Measurements from ENCODE around the gene DNAH17. TPM values are rescaled to one million over a fixed set of nuclear protein-coding genes. Genes with fewer than 3 reads are reported as not detected.
"Not testable (repeated sequence)": the region's sequence is repeated elsewhere in the genome, so short reads cannot be mapped to it uniquely, and the experiment has no call there.

The DNAH17 gene
- total RNA-seq, 1 donor from 2014 or later = not detected

DNA sequence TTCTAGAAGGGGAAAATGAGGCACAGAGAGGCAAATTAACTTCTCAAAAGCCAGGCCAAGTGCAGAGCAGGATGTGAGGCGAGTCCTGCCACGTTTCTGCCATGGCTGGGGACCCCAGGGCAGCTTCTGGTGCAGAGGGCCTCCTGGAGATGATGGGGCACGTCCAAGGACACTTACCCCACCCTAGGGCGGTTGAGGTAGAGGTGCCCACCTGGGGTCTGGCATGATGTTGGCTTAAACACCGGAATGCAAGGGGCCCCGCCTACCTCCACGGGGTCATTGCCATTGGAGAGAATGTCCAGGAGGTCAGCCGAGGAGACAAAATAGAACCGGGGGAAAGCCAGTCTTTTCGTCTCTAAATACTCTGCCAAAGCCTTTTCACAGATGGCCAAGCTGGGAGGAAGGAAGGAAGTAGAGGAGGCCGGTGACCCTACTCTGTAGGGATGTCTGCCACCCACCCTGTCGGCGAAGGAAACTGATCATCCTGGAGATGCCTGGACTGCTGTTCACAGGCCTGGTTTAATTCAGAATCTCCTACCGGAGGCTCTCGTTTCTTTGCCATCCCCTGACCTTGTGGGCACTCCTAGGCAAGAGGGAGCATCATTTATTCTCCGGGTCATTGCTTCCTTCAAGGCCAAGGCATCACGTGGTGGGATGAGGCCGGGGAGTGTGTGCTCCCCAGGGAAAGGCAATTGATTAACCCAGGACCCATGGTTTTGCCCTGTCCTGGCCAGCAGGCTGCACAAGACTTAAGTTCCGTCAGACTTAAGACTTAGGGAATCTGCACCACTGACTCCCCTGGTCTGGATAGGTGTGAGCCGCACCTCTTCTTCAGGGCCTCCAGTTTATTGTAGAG, 70.5 kb downstream of the DNAH17 start:
- no peak for DNase-seq
- intact Hi-C loops (cut with micrococcal nuclease) = no loop called here

DNA sequence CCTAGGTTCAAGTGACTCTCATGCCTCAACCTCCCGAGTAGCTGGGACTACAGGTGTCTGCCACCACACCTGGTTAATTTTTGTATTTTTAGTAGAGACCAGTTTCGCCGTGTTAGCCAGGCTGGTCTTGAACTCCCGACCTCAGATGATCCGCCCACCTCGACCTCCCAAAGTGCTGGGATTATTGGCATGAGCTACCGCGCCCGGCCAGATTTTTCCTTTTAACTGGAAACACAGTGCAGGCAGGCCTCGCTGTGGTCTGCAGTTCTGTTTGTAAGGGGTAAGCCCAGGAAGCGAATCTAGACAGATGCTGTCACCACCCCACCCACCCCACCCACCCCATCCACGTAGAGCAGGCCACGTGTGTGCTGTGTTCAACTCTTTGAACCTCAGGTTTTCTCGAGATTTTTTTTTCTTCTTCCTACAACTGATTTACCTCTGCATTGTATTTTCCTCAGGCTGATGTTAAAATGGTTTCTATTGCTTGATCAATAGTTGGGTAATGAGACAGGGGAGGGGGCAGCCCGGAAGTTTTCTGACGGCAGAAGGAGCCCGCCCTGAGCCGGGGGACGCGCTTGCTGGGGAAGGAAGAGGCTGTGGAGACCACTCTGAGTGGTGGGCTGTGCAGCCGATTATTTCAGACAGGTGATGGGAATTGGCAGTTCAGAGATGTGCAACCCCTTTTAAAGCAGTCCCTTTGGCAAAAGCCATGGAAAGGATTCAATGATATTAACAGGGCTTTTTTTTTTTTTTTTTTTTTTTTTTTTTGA, 72.9 kb downstream of the DNAH17 start:
- DNase-seq (no peak), ATAC-seq (no peak)
- intact Hi-C loops (cut with micrococcal nuclease) = no loop called here

More for the DNA sequence above, 70.5 kb downstream of the DNAH17 start:
- peak; percentile 22 for ATAC-seq

DNA sequence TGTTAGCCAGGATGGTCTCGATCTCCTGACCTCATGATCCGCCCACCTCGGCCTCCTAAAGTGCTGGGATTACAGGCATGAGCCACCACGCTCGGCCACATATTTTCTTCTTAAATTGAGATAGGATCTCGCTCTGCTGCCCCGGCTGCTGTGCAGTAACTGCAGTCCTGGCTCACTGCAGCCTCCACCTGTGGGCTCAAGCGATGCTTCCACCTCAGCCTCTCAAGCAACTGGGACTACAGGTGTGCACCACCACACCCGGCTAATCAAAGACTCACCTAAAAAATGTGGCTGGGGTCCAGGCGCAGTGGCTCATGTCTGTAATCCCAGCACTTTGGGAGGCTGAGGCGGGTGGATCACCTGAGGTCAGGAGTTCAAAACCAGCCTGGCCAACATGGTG, 73.8 kb downstream of the DNAH17 start:
- ATAC-seq; intact Hi-C loops (cut with micrococcal nuclease); DNase-seq: not testable (repeated sequence)

DNA sequence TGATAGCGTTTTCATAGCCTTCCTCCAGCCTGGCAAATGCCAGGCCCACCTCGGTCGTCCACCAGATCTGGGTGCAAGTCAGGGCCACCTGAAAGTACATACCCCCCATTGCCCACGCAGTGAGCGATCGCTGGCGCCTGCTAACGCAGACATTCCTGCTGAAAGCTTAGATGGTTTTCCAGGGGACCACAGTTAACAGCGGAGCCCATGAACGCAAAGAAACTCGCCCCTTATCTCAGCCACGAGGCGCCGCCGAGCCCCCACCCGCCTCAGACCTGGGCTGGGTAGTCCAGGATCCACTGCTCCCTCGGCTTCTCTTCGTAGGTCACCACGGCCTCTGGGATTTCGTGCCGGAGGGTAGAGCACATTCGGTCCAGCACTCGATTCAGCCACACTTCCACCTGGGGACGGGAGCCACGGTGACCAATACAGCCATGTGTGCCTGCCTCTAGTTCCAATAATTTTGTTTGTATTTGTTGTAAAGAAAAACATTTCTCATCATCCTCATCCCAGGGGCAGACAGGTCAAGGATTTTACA, 74.5 kb downstream of the DNAH17 start:
- intact Hi-C loops (cut with micrococcal nuclease) = no loop called here
- no peak for DNase-seq
- no peak for ATAC-seq

DNA sequence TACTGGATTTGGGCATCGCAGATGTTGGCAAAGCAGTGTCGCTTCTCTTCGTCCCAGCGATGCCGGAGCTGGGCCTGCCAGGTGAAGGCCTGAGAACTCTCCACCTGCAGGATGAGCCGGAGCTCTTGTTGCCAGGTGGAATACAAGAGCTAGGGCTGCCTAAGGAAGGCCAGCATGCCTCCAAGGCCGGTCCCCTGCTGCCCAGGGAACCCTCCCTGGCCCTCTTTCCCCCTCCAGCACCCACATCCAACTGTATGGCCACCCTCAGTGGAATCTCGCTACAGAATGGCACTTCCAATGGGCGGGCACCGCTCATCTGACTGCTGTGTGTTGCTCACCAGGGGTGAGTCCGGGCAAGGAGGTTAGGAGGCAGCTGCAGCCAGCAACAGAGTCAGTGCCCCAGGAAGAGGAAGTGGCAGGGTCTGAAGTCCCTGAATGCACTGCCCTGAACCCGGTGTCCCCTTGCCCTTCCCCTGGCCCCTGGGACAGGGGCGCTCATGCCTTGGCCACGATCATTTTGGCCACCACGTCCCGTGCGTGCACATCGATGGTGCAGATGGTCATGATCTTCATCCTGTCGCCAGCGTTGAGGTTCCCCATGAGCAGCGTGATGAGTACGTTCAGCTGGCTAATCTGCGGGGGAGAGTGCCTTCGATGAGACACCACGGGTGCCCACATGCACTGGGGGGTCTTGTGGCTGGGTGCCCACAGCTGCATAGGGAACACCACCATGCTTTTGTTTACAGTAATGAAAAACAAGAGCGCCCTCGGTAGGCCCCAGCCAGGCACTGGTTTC, 75.8 kb downstream of the DNAH17 start:
- no peak for DNase-seq
- no peak for ATAC-seq

DNA sequence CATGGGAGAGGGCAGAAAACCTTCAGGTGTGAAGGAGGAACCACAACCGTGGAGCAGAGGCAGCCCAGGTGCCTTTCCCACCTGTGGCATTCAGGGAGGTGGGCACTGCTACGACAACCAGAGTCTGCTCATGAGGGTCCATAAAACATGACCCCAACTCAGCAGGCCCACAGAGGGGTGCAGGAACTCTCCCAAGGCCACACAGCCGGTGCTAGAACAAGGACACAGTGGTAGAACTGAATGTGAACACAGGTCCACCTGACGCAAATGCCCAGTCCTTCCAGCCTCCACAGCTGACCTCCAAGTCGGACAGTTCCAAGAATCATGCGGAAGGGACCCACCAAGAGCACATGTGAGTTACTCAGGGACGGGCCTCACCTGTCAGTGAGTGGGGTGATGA, 76.4 kb downstream of the DNAH17 start:
- ATAC-seq (no peak), DNase-seq (no peak)
- intact Hi-C loops (cut with micrococcal nuclease) = no loop called here

More for the DNA sequence above, 75.8 kb downstream of the DNAH17 start:
- intact Hi-C loops (cut with micrococcal nuclease) = no loop called here

DNA sequence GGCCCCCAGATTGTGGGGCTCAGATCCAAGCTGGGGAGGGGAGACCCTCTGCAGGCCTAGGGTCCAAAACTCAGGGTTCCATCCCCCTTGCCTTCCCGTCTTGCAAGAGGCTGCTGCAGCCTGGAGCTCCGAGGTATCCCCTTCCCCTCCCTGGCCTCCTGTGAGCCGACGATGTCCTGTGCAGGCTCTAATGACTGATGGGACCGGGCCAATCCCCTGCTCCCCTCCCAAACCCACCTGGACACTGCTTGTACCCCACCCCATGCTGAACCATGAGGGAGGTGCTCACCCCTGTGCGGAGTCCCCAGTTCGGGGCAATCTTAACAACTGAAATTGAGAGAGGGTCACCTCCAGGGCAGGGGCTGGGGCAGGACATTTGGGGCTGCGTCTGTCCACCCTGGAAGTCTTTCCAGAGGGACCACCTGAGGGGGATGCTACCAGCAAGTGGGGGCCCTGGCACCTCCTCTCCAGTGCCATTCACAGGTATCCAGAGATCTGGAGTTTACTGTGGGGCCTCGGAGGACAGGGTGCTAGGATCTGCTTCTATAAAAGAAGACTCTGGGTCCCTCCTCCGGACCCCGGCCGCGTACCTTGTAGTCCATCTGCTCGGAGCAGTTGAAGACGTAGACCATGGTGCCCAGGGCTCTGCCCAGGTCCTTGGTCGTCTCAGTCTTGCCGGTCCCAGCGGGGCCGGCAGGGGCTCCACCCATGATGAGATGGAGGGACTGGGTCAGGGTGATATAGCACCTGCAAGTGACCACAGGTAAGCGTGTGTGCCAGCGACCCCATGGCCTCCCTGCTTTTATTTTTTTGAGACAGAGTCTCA, 77.3 kb downstream of the DNAH17 start:
- ATAC-seq (no peak), DNase-seq (no peak)
- intact Hi-C loops (cut with micrococcal nuclease) = no loop called here

DNA sequence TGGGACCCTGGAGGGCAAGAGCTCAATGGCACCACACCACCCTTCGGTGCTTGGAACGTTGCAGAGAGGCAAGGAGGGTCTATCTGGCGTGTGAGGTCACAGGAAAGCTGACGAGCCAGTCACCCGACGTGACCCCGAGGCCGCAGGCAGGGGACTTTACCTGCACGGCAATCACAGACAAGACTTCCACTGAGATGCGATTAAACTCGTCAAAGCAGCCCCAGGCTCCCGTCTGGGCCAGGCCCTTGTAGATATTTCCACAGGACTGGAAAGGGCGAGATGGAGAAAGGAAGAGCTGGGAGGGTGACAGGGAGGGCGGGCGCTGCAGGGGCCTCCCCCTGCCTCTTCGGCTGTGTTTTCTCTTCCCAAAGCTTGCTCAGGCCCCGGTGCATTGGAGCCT, 78.3 kb downstream of the DNAH17 start:
- ATAC-seq (no peak), DNase-seq (no peak)
- intact Hi-C loops (cut with micrococcal nuclease) = no loop called here

DNA sequence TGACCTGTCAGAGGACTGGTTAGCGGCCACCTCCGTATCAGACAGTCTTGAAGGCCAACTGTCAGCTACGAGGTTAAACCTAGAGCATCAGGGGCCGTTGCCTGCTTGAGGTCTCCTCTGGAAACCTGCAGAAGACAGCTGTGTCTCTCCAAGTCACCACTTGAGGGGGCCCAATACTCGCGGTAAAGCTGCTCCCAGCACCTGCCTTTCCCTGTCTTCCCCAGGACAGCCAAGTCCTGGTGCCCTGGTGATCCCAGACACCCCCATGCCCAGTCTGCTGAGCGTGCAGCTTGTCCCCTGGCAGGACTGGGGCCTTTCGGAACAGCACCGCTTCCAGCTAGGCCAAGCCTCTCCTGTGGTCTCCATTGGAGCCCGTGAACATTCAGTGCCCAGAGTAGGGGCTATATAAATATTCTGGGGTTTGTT, 80.1 kb downstream of the DNAH17 start:
- peak; percentile 67 for DNase-seq
- ATAC-seq = peak; percentile 91
- intact Hi-C loops (cut with micrococcal nuclease) = loop anchor here (2.0 kb wide), 1 partner anchor 212 kb away; no protein-coding TSS in a partner anchor

DNA sequence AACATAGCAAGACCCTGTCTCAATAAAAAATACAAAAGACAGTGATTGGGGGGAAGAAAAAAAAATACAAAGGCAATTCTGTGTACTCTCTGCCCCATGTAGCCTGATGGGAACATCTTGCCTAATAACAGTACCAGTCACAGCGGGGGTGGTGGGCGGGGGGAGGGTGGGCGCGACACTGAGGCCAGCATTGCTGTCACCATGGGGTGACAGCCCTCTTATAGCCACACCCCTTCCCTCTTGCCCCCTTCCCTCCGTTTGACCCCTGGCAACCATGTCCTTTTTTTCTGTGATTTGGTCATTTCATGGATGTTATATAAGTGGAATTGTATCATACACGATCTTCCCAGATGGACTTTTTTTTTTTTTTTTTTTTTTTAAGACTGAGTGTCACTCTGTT, 80.9 kb downstream of the DNAH17 start:
- DNase-seq (no peak), ATAC-seq (no peak)
- intact Hi-C loops (cut with micrococcal nuclease) = loop anchor here (2.0 kb wide), 1 partner anchor 212 kb away; no protein-coding TSS in a partner anchor

DNA sequence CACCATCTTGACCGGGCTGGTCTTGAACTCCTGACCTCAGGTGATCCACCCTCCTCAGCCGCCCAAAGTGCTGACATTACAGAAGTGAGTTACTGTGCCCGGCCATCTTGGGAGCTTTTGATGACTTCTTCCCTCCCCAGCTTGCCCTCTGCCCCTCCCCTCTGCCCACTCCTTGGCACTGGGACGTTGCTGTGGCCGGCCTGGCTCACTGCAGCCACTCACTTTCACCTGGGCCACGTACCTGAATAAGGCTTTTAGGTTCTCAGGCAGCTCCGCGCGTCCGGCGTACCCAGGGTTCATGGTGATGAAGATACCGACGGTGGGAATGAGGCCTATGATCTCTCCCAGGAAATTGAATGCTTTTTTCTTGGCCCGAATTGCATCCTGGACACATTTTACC, 81.6 kb downstream of the DNAH17 start:
- intact Hi-C loops (cut with micrococcal nuclease) = loop anchor here (2.0 kb wide), 1 partner anchor 213 kb away; no protein-coding TSS in a partner anchor
- ATAC-seq (no peak), DNase-seq (no peak)

DNA sequence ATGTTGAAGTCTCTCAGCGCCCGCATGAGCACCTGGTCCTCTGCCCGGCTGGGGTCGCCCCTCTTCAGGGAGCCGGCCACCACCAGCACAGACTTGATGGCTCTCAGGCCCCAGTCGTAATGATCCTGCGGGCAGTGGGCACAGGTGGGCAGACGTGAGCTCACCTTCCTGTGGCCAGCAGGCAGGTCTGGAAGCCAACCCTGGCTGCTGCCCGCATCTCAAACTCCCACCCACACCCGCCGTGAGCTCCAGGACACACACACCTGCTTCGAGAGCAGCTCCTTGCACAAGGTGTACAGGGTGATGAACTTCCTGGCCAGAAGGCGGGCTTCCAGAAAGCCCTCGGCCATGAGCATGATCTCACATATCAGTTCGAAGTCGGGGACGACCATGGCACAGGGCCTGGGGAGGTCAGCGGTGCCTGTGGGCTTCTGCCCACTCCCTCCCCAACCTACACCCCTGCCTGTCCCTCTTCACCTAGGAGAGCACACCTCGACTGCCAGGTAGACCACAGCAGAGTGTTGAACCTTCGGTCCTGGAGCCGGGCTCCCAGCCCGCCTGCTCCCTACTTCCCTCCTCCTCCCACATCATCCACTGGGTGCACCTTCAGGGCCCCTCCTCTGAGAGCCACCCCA, 82.4 kb downstream of the DNAH17 start:
- no peak for ATAC-seq
- intact Hi-C loops (cut with micrococcal nuclease) = no loop called here
- no peak for DNase-seq

DNA sequence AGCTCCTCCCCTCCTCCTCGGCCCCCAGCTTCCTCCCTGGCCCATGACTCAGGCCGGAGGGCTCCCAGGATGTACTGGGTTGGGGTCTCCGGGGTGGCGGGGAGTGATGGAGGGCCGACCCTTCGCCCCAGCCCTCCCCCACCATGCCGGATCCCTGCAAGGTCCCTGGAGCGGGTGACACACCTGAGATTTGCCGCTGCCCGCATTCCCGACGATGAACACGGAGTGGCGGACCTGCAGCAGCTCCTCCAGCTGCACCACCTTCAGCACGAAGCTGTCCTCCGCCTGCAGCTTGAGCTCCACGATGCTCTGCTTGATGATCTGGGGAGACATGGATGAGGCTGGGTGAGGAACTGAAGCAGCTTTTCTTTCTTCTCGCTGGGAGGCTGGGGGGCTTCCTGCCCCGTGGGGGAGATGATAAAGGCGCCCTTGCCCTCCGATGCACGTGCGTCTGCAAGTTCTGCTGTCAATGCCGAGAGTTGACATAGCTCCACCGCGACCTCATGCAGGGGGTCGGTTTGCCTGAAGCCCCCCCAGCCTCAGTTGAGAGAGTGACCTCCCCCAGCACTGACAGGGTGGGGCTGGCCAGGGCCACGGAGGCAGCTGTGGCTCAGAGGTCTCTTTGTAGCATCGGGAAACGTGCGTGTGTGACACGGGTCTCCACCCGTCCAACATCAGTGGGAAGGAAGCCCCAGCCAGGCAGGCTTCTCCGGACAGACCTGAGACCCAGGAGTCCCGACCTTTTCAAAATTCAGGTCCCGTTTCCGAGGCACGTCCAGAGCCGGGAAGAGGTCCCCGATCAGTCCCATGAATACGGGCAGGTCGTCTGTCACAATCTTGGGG, 83.1 kb downstream of the DNAH17 start:
- intact Hi-C loops (cut with micrococcal nuclease) = no loop called here
- DNase-seq (no peak), ATAC-seq (no peak)

DNA sequence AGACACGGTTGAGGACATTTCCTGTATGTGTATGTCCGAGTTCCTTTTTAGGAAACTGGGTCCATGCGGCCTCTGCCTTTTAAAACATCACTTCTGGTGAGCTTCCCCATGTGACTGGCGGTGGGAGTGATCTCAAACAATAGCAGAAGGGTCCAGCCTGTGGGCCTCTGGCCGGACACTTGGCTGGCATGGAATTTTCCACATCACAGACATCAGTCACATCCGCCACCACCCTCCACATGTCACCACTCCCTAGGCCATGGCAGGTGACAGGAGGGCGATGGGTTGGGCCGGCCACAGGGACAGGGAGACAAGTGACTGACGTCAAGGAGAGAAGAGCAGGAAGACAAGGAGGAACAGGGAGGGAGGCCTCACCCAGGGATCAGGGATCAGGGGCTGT, 83.7 kb downstream of the DNAH17 start:
- intact Hi-C loops (cut with micrococcal nuclease) = no loop called here
- no peak for DNase-seq
- ATAC-seq = peak; percentile 24

DNA sequence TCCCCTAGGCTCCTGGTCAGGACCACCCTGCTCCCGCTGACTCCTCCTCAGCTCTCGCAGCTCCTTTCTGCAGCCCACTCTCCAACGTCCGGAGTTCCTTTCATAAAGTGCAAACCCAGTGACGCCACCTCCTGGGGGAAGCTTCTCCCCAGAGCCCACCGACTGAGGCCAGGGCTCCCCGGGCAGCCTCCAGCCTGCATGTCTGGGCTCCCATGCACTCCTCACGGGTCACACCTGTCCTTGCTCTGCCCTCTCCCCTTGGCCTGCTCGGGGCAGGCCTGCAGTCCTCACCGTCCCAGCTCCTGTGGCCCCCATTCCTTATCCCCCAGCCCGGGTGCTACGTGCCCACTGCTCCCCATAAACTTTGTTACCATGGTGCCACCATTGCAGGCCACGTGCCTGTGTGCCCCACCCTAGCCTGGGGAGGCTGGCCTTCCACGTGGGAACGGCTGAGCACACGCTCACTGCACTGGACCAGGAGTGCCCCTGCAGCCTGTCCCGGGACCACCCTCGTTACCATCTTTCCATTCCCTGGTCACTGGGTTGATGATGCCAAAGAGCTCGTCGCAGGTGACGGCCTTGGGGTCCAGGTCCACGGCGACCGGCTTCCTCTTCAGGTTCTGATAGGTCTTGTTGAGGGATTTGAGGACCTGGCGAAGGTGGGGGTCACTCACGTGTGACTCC, 84.9 kb downstream of the DNAH17 start:
- intact Hi-C loops (cut with micrococcal nuclease) = no loop called here
- DNase-seq = no peak
- ATAC-seq = no peak

All from left ventricle myocardium superior (tissue), 1 donor.